Measurements from ENCODE around the gene C5orf47.

DNA sequence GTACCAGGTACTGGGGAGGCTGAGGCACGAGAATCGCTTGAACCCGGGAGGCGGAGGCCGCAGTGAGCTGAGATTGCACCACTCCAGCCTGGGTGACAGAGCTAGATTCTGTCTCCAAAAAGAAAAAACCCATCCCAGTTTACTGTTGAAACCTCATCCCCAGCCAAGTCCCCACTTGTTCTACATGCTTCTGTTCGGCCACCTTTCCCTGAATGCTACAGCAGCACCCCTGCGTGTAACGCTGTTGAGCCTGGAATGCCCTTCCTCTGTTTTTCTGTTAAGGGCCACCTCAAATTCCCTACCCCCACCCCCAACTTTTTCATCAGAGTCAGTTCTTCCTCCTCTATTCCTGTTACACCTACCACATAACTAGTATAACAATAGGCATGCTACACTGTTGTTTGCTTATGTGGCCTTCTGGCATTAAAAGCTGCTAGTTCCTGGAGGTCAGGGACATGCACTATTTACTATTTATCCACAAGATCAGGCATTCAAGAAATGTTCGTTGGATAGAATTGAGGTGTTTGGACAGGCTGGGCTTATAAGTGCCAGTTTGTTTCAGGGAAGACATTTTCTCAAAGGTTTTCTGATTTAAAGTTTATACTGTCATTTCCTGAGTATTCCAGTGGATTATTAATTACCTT lies 47.1 kb upstream of the C5orf47 start:
- TF ChIP-seq POLR2A (IDR thresholded peaks at IDR 0.05; ENCODE audit: low read length) (no peak), GATA1 (IDR thresholded peaks at IDR 0.05; ENCODE audit: low read depth, low read length) (no peak)

Data from erythroblast (primary cell).